Measurements from ENCODE around the gene PHACTR3. TPM values are rescaled to one million over a fixed set of nuclear protein-coding genes. Genes with fewer than 3 reads are reported as not detected.

Gene PHACTR3
- total RNA-seq, 1 experiment from 2014 or later: 0.12 TPM

GRCh38 chr20:59729506-59729905 is 125.2 kb downstream of the PHACTR3 start:
- no peak for DNase-seq (ENCODE audit: low read depth)

GRCh38 chr20:59730722-59731121 is 126.4 kb downstream of the PHACTR3 start:
- no peak for DNase-seq (ENCODE audit: low read depth)

GRCh38 chr20:59731376-59731775 is 127.0 kb downstream of the PHACTR3 start:
- DNase-seq (ENCODE audit: low read depth): peak; percentile 10

GRCh38 chr20:59733351-59733750 is 129.0 kb downstream of the PHACTR3 start:
- DNase-seq (ENCODE audit: low read depth): no peak

GRCh38 chr20:59735486-59735885 is 131.1 kb downstream of the PHACTR3 start:
- no peak for DNase-seq (ENCODE audit: low read depth)

GRCh38 chr20:59735917-59736316 is 131.6 kb downstream of the PHACTR3 start:
- no peak for DNase-seq (ENCODE audit: low read depth)

GRCh38 chr20:59736366-59736765 is 132.0 kb downstream of the PHACTR3 start:
- no peak for DNase-seq (ENCODE audit: low read depth)

- no peak for DNase-seq (ENCODE audit: low read depth)
Observed at GRCh38 chr20:59737073-59737666, 132.8 kb downstream of the PHACTR3 start.

- DNase-seq (ENCODE audit: low read depth): no peak
Observed at GRCh38 chr20:59737816-59738215, 133.5 kb downstream of the PHACTR3 start.

- DNase-seq (ENCODE audit: low read depth): no peak
Observed at GRCh38 chr20:59738851-59739250, 134.5 kb downstream of the PHACTR3 start.

- DNase-seq (ENCODE audit: low read depth): no peak
Observed at GRCh38 chr20:59740621-59741020, 136.3 kb downstream of the PHACTR3 start.

GRCh38 chr20:59741073-59741472 is 136.7 kb downstream of the PHACTR3 start:
- DNase-seq (ENCODE audit: low read depth): no peak

- DNase-seq (ENCODE audit: low read depth): no peak
Observed at GRCh38 chr20:59742351-59743095, 138.2 kb downstream of the PHACTR3 start.

- DNase-seq (ENCODE audit: low read depth): no peak
Observed at GRCh38 chr20:59743308-59743707, 139.0 kb downstream of the PHACTR3 start.

- no peak for DNase-seq (ENCODE audit: low read depth)
Observed at GRCh38 chr20:59743767-59744485, 139.6 kb downstream of the PHACTR3 start.

GRCh38 chr20:59744756-59745155 is 140.4 kb downstream of the PHACTR3 start:
- no peak for DNase-seq (ENCODE audit: low read depth)

- DNase-seq (ENCODE audit: low read depth): no peak
Observed at GRCh38 chr20:59745201-59745600, 140.9 kb downstream of the PHACTR3 start.

- DNase-seq (ENCODE audit: low read depth): no peak
Observed at GRCh38 chr20:59745716-59746115, 141.4 kb downstream of the PHACTR3 start.

GRCh38 chr20:59746155-59746554 is 141.8 kb downstream of the PHACTR3 start:
- no peak for DNase-seq (ENCODE audit: low read depth)

- DNase-seq (ENCODE audit: low read depth): no peak
Observed at GRCh38 chr20:59747671-59748515, 143.6 kb downstream of the PHACTR3 start.

GRCh38 chr20:59748619-59749191 is 144.4 kb downstream of the PHACTR3 start:
- DNase-seq (ENCODE audit: low read depth): peak; percentile 36

- peak; percentile 46 for DNase-seq (ENCODE audit: low read depth)
Observed at GRCh38 chr20:59749301-59749700, 145.0 kb downstream of the PHACTR3 start.
